Vagina (tissue), 2 donors: ENCODE measurements around the gene UBE2E2.

ENCODE experiments used
- CTCF ChIP-seq, 3 experiments: fragments of 450-650 bp in 2 of 3; fragments of 200-600 bp in 1 of 3; sonication (generic) in 1 of 3; IDR thresholded peaks; one replicate each; pipeline ENCODE4 v1.5.1; 2017 to 2019; ENCODE audit warnings: antibody characterized with exemption in 3 of 3, mild to moderate bottlenecking in 2 of 3, moderate library complexity in 2 of 3
- POLR2A ChIP-seq, 2 donors: fragments of 450-650 bp; IDR thresholded peaks; one replicate each; pipeline ENCODE4 v1.6.1; 2017; ENCODE audit warnings: antibody characterized with exemption in 2 of 2, mild to moderate bottlenecking in 2 of 2, moderate library complexity in 2 of 2
- POLR2AphosphoS5 ChIP-seq, 2 donors: sonication (generic); formaldehyde crosslinking; IDR thresholded peaks; one replicate each; pipeline ENCODE4 v1.9.0; 2017; ENCODE audit warnings: antibody characterized with exemption in 2 of 2, mild to moderate bottlenecking in 2 of 2, low read depth in 1 of 2; ENCODE audit not compliant: insufficient read depth in 1 of 2

DNA sequence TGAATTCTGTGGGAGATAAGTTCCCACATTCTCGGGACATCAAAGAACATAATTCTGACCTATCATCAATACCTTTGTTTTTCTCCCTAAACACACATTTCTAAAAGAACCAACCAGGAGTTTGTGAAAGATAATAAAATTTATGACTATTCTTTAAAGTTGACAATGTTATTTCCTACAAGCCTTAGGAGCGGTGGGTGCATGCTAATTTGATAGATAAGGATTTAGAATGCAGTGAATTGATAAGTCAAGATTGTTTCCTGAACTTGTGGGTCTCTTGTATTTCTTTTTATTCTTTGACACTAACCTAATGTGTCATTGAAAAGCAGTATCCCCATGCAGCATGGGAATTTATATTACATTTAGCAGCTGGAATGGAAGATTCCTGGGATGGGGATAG, 10.3 kb upstream of the UBE2E2 start:
- no peak for TF ChIP-seq POLR2AphosphoS5 (IDR thresholded peaks at IDR 0.05; ENCODE audit: insufficient read depth in 1 of 2, low read depth in 1 of 2)
- no peak for TF ChIP-seq CTCF (IDR thresholded peaks at IDR 0.05)
- TF ChIP-seq POLR2A (IDR thresholded peaks at IDR 0.05) = no peak
